ENCODE data around the gene TFF3.

DNA sequence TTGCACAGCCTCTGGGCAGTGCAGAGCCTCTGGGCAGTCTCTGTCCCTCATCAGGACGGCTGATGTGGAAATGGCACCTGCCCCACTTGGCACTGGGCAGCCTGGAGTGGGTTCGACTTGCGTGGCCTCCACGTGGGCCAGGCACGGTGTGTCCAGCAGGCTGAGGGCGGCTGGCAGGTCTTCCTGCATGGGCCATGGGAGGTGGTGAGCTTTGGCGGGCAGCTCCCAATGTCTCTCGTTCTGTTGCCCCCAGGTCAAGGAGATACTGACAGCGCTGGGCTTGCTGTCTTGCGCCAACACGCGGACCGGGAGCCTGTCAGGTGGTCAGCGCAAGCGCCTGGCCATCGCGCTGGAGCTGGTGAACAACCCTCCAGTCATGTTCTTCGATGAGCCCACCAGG, 33.2 kb downstream of the TFF3 start:
- no peak for TF ChIP-seq ZNF367 (CRISPR knock-in tag; IDR thresholded peaks at IDR 0.05; ENCODE audit: borderline replicate concordance)
- no peak for TF ChIP-seq ZNF12 (CRISPR knock-in tag; IDR thresholded peaks at IDR 0.05)
- no peak for TF ChIP-seq ZNF766 (CRISPR knock-in tag; IDR thresholded peaks at IDR 0.05; ENCODE audit: borderline replicate concordance)
- TF ChIP-seq, protein P1, sequence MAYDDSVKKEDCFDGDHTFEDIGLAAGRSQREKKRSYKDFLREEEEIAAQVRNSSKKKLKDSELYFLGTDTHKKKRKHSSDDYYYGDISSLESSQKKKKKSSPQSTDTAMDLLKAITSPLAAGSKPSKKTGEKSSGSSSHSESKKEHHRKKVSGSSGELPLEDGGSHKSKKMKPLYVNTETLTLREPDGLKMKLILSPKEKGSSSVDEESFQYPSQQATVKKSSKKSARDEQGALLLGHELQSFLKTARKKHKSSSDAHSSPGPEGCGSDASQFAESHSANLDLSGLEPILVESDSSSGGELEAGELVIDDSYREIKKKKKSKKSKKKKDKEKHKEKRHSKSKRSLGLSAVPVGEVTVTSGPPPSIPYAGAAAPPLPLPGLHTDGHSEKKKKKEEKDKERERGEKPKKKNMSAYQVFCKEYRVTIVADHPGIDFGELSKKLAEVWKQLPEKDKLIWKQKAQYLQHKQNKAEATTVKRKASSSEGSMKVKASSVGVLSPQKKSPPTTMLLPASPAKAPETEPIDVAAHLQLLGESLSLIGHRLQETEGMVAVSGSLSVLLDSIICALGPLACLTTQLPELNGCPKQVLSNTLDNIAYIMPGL (CRISPR knock-in tag; IDR thresholded peaks at IDR 0.05; ENCODE audit: borderline replicate concordance in 1 of 2, low read depth in 1 of 2), result no peak
- no peak for TF ChIP-seq ZNF34 (CRISPR knock-in tag; IDR thresholded peaks at IDR 0.05; ENCODE audit: borderline replicate concordance)
- no peak for TF ChIP-seq MAFK (conservative IDR thresholded peaks at IDR 0.05 in 1 of 2, IDR thresholded peaks at IDR 0.05 in 1 of 2; ENCODE audit: low read length in 2 of 2)
- TF ChIP-seq ASH2L (IDR thresholded peaks at IDR 0.05; ENCODE audit: insufficient read length, low read depth, low read length), result no peak
